GOT3 (cell line): ENCODE measurements around the gene KRT25.

Experiments
- DNase-seq: peaks from one replicate; lab custom pipeline; 2025; ENCODE audit warnings: mixed read lengths; lab: John Stamatoyannopoulos, UW

Gene KRT25, protein sequence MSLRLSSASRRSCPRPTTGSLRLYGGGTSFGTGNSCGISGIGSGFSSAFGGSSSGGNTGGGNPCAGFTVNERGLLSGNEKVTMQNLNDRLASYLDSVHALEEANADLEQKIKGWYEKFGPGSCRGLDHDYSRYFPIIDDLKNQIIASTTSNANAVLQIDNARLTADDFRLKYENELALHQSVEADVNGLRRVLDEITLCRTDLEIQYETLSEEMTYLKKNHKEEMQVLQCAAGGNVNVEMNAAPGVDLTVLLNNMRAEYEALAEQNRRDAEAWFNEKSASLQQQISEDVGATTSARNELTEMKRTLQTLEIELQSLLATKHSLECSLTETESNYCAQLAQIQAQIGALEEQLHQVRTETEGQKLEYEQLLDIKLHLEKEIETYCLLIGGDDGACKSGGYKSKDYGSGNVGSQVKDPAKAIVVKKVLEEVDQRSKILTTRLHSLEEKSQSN

DNA sequence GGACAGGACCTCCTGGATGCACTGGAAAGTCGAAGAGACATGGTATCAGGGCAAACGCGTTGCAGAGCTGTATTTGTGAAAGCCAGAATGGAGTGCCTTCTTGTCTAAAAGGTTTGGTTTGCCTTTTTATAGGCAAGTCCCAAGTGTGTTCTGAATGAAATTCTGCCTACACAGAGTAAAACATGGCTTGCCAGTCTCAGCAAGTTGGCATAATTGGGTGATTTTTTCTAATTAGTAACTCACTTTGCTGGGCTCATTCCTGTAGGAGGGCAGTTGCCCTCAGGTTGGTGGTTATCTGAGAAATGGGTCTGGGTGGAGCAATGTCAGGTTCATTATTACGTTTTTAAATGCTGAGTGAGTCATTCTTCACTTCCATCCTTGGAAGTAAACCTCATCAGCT, at the start of gene KRT25:
Gene KRT25 (minus strand): TSS at position 101 of the 400 bp plus-strand sequence. CDS start 60 bp downstream, at position 41.
- DNase-seq = no peak

DNA sequence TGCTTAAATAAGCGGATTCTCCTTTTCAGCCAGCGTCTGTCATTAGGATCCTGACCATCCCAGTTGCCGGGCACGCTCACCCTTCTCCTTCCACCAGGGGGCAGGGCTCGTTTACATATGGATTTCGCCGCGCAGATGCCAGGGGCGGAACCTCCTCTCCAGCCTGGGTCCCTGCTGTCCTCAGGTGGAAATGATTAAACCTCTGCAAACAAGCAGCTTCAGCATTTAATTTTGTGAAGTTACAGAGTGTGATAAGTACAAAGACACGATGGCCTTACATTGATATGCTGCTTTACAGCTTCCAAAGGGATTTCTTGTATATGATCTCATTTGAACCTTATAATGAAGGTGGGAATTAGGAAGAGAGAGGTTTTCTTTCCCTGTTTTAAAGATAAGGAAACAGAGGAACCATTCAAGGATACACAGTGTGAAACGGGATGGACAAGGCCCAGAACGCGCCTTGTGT, 48.5 kb upstream of the KRT25 start:
- DNase-seq = peak; percentile 39

DNA sequence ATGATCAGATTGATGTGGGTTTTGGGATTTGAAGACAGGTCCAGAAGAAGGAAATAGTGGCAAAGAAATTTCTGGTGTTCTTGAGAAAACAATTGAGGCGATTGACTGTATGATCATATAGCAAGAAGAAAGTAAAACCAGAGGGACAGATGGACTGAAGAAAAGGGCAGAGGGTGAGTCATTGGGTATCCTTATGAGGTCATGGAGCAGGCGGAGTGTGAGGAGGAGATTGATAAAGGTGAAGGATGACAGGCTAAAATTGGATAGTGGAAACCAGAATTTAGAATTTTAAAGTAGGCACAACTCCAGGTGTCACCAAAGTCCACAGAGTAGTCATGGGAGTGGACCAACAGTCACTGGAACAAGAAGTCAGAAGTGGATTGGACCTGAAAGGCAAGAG, 46.0 kb upstream of the KRT25 start:
- no peak for DNase-seq

DNA sequence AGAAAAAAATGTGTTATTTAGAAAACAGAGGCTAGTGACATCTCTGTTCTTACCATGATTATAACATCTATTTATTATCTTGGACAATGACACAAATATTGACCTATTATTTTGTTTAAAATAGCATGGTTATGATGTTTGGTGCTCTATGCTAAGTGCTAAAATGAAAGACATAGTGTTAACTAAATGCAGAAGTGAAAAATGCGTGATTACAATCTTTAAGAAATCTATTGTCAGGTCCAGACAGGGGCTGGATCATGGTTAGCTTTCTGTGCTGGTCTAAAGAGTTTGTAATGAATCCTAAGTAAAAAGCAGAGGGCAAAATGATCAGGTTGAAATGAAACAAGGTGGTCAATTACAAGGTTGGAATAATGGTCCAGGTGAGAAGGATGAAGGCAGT, 45.2 kb upstream of the KRT25 start:
- DNase-seq = no peak

DNA sequence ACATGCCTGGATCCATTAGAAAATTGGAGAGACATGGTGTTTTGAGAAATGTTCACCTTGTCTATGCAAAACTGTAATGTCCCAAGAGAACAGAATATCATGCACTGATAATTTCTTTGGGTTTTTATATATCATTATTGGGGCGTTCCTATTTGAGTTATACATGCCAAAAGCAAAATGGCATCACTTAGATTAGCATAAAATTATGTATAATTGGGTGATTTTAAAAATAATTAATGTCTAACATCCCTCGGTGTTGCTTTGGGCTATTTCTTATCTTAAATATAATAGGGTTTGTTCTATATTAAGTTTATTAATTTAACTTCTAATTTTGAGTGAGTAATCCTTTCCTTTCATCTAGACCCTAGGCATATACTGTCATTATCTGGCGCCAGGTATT, 44.7 kb upstream of the KRT25 start, which contains the start of gene KRT28:
Gene KRT28 (minus strand): TSS at position 101 of the 400 bp plus-strand sequence. CDS start 66 bp downstream, at position 35.
- no peak for DNase-seq

DNA sequence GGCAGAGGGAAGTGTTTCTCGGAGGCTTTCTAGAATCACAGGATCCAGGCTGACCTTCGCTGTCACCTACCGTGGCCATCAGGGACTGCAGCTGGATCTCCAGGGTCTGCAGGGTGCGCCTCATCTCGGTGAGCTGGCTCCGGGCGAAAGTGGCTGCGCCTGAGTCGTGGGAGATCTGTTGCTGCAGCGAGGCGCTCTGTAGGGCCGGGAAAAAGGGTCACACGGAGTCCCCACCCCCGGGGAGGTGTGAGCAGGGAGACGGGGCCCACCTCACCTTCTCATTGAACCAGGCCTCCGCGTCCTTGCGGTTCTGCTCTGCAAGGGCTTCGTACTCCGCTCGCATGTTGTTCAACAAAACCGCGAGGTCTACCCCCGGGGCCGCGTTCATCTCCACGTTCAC, 41.7 kb upstream of the KRT25 start:
- DNase-seq = no peak

DNA sequence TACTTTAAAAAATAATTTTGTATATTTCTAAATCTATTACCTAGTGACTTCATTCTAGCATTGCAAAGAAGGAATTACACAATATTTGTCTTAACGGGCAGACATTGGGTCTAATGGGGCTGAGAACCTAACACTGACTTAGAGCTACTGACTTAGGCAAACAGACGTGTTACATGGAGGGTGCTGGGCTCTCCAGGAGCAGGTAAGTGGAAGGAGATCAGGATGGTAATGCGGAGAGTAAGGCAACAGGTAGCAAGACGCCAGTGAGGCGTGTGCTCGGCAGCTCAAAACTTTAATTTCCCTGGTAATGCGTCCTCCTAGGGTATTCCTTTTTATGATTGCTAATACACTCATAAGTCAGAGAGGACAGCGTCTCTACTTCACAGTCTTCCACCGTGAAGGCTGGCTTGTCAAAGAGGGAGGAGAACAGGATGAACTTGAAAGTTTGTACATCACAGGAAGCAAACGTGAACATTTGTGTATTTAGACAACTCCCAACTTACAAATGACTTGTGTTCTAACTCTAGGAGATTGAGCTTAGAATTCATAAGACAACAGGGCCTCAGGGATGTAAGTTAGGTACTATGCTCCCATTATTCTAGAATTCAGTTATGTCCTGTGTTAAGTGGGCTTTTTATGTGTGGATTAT, 40.0 kb upstream of the KRT25 start:
- DNase-seq = no peak

DNA sequence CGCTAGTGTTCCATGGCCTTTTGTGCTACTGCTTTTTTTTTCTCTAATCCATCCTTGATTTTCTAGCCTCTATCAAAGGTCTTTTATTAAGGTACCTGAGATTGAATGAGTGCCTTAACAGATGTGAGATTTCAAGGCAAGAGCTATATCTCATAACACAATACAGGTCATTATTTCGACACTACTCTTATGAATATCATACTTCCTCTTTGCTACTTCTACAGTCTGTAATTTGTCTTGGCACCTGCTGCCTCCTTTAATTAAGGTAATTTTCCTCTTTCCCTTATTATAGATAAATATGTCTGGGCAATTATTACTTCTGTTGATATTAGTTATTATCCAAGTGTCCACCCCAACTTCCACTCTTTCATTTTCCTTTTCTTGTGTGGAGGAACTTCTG, 39.3 kb upstream of the KRT25 start:
- no peak for DNase-seq

DNA sequence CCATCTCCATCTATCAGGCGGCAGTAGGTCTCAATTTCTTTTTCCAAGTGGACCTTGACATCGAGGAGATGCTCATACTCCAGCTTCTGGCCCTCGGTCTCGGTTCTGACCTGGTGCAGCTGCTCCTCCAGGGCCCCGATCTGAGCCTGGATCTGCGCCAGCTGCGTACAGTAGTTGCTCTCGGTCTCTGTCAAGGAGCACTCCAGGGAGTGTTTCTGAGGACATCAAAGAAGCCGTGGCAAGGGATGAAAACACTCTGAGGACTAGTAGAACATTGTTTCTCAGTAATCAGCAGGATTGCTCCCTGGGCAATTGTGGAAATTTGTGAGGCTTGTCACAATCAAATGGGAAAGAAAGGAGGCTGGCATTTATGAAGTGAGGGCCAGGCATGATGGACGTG, 38.7 kb upstream of the KRT25 start:
- no peak for DNase-seq

DNA sequence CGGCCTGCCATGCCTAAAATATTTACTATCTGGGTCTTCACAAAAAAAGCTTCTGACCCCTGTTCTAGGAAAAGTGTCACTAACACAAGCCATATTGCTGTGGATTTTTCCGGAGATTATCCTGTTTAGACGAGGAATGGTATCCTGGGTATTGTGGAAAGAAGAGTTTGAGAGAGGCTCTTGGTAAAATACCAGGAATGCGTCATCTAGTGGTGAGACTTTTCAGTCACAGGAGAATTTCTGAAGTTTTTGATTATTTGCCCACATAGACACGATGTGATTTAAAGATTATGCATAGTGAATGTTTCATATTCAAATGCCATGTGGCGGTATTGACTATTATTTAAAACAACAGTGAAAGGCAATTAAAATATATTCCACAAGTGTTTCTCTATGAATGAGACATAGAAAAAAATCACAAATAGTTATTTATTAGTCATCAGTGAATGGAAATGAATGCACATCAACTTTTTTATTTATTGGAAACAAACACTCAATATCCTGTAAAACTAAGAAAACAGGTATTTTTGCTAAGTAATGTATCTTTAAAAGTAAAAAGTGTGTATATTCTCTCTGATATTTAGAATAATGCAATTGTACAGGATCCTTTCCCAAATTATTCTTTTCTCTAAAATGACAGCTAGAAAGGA, 36.8 kb upstream of the KRT25 start:
- DNase-seq = no peak

DNA sequence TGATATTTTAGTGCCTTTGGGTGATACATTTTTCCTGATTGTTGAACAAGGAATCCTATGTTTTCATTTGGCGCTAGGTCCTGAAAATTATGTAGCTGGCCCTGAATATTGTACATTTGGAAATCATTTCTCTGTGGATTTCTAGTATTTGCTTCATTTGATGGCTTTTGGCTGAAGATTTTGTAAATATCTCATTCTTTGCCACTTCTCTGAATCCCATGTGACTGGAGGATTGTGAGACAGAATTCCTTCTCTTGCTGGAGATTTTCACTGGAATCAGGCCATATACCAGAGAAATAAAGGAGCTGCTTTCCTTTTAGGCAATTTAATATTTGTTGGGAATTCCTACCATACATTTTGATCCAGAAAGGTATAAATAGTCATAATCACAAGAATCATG, 36.0 kb upstream of the KRT25 start:
- DNase-seq = no peak

DNA sequence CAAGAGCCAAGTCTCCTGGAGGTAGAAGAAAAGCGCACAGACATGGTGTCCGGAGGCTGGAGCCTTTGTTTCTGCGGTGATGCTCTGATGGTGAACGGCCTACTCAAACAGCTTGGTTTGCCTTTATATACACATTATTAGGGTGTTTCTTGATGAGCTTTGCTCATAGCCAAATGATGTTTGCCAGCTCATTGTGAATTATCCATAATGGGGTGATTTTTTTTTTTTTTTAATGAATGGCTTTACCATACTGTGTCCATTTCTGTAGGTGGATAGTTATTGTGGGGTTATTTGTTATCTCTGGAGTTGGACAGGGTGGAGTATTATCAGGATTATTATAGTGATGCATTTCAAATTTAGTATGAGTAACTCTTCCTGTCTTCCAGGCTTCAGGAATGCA, 27.3 kb upstream of the KRT25 start, which contains the start of gene KRT27:
Gene KRT27 (minus strand): TSS at position 101 of the 400 bp plus-strand sequence. CDS start 57 bp downstream, at position 44.
- DNase-seq = no peak

DNA sequence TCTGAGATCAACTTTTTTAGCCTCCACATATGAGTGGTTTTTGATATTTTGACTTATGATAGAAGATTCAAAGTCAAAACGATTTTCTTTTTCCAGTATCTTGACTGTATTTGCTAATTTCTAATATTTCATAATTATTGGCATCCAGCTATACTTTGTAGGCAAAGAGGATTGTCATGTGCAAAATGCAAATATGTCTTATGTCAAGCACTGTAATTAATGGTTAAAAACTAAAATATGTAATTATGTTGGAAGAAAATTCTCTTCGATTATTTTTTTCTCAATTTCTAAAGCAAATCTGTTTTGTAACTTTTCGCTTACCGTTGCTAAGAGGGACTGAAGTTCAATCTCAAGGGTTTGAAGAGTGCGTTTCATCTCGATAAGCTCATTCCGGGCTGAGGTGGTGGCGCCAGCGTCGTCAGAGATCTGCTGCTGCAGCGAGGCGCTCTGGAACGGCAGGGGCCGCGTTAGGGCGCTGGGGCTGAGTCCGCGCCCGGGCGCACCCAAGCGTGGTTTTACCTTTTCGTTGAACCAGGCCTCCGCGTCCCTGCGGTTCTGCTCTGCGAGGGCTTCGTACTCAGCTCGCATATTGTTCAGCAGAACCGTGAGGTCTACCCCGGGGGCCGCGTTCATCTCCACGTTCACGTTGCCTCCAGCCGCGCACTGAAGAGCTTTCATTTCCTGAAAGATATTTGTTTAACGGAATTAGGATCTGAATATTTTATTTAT, 24.2 kb upstream of the KRT25 start:
- no peak for DNase-seq

DNA sequence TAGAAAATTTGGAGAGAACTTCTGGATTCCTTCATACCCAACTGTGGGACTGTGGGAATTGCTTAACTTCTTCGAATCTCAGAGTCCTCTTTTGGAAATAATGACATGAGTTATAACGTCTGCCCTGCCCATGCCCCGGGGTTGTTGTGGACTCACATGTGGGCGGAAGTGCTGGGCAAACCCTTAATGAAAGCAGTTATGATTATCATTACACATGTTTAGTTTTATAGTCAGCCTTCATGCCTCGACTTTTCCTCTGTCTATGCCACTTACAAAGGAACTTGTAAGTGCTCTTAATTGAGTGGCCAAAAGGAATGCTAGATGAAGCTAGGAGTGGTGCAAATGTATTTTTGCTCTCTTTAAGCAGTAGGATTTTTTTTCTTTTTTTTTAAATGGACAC, 23.3 kb upstream of the KRT25 start:
- DNase-seq = no peak

DNA sequence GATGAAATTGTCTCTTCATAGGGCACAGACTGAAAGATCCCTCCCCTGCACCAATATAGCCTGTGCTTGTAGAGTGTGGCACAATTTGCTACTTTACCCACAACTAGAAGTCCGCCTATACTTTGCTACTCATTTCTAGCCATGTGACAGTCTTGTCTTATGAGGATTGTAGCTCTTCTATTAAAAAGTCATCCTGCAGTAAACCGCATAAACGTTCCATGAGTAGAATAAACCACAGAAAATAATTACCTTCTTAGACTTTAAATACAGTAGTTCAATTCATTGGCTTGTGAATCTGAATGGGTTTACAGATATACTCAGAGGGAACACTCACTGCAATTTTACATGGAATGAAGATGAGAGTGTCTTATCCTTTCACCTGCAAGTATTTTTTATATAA, 22.8 kb upstream of the KRT25 start:
- no peak for DNase-seq

DNA sequence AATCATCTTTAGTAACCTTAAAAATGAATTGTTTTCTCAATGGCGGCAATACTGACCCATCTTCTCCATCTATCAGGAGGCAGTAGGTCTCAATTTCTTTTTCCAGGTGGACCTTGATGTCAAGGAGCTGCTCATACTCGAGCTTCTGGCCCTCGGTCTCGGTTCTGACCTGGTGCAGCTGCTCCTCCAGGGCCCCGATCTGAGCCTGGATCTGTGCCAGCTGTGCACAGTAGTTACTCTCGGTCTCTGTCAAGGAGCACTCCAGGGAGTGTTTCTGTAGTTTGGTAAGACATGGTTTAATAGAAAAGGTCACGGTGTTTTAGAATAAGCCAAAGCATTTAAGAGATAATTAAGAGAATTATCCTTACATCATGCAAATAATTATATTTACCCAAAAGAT, 22.3 kb upstream of the KRT25 start:
- DNase-seq = no peak

DNA sequence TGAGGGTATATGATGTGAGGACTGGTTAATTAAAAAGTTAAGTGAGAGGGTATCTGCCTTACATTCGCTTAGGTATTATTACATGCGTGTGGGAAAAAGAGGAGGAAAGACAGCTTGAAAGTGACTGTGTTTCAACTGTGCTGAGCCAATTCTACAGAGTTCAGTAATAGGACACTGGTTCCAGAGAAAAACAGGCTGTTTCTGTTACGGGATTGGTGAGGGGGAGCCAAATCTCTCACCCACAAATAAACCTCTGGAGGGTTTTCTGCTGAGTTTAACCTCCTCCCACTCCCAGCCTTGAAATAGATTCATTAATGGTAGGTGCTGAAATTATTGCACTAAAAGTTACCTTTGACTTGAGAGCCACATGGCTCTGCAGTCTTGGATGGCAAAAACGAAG, 20.8 kb upstream of the KRT25 start:
- no peak for DNase-seq

DNA sequence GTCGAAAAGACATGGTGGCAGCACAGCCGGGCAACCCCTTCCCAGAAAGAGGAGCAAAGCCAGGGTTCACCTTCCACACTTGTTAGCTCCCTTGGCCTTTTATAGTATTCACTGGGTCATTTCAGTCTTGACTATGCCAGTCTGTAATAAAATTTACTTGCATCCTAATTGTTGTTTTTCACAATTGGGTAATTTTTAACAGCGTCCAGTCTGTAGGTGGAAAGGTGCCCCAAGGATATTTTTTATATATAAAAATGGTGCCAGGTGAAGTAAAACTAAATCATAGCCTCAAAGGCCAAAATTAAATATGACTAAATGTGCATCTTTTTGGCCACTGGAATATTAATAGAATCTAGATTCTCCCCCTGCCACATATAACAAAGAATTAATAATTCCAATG, 17.0 kb upstream of the KRT25 start, which contains the start of gene KRT26:
Gene KRT26 (minus strand): TSS at position 101 of the 400 bp plus-strand sequence. CDS start 88 bp downstream, at position 13.
- no peak for DNase-seq

DNA sequence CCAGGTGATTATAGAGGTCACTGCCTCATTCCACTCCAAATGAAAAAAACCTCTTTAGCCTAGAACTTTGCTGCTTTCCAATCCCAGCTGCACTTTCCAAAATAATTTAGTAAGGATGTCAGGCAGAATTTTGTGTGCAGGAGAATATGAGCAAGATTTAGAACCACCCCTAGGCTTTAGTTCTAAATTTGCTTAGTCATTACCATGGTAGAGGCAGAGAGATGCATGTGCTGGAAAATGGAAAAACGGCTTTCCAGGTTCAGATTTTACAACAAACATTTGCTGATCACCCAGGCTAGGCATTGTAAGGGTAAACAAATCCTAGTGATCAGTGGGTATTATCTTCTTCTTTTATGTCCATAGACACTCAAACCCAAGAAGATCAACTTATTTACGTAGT, 10.5 kb upstream of the KRT25 start:
- DNase-seq = no peak

DNA sequence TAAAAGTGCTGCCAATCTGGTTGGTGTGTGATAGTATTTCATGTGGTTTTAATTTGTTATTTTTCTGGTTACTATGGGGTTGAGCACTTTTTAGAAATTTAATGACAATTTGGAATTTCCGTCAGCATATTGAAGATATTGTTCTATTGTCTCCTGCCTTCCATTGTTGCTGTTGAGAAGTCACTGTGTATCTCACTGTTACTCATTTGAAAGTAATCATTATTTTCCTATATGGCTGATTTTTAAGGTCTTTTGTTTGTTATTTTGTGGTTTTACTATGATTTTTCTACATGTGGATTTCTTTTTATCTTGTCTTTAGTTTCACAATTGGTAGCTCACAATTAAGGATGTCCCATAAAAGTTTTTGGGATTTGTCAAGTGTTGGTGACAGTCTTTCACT, 8.6 kb upstream of the KRT25 start:
- DNase-seq = no peak

DNA sequence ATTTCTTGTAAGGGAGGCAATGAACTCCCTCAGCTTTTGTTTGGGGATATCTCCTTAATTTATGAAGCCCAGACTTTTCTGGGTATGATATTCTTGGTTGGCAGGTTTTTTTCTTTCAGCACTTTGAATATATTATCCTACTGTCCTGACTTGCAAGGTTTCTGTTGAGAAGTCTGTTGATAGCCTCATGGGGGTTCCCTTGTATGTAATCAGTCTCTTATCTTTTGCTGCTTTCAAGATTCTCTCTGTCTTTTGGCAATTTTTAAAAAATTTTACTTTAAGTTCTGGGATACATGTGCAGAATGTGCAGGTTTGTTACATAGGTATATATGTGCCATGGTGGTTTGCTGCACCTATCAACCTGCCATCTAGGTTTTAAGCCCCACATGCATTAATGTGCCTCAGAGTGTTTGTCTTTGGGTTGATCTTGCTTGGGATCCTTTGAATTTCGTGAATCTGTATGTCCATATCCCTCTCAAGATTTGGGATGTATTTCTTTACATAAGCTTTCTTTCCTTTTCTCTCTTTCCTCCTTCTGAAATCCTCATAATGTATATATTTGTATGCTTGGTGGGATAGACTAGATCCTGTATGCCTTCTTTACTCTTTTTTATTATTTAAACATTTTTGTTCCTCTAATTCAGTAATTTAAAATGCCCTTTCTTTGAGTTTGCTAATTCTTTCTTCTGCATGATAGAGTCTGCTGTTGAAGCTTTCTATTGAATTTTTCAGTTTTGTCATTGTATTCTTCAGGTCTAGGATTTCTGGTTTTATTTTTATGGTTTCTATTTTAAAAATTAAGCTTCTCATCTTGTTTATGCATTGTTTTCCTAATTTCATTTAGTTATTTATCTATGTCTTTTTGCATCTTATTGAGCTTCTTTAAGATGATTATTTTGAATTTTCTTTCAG, 5.2 kb upstream of the KRT25 start:
- DNase-seq = no peak
